ENCODE measurements around the gene LRP5. TPM values are rescaled to one million over a fixed set of nuclear protein-coding genes. Genes with fewer than 3 reads are reported as not detected.
"Not testable (repeated sequence)": the region's sequence is repeated elsewhere in the genome, so short reads cannot be mapped to it uniquely, and the experiment has no call there.

Gene LRP5
- total RNA-seq, 2 experiments from 2014 or later, result 11.7 to 13.6 TPM

DNA sequence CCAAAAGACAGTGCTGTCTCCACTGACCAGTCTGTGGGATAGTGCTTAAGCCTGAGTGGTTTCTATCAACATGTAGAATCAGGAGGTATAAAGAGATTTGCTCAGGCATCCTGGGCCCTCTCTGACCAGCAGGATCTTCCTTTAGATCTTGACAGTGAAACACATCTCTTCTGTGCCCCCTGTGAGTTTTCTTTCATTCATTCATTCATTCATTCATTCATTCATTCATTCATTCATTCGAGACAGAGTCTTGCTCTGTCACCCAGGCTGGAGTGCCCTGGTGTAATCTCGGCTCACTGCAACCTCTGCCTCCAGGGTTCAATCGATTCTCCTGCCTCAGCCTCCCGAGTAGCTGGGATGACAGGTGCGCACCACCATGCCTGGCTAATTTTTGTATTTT, 121.8 kb downstream of the LRP5 start:
- ATAC-seq, H3K27ac Mint-ChIP-seq: not testable (repeated sequence)

DNA sequence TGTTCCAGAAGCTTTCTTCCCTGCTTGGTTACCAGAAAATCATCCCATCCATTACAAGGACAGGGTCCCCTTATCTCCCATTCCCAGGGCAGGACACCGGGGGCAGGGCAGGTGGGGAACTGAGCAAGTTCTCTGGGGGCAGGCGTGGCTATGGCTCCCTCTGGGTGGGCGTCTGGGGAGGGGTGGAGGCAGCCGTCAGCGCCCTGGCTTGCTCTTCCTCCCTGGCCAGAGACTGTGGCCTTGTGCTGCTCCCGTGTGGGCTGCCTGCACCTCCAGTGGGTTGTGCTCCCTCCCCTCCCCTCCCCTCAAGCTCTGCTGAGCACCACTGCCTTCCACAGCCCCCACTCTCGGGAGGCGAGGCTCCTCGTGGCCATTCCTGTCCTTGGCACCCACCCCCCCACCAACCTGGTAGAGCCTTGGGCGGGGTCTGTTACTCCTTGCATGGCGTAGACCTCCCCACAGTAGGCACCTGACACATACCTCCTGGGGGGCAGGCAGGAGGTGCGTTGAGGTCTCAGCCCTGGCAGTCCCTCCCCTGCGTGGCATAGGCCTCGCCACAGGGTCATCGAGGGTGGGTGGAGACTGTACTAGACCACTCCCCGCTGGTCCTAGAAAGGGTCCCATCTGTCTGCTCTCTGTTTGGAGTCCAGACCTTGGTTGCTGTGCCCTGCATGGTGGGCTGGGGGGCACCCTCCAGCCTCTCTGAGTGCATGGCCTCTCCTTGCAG, 123.9 kb downstream of the LRP5 start:
- ChIA-PET CTCF (no interaction called here), POLR2A (interaction anchor here (0.5 kb wide), 1 partner anchor 287 kb away, joined by 10 read pairs; no protein-coding TSS in a partner anchor)
- DNase-seq (no peak), ATAC-seq (no peak)
- intact Hi-C loops (cut with DNase I, micrococcal nuclease), result no loop called here
- no peaks in the 10 kb centered on the region for H3K36me3 Mint-ChIP-seq (ENCODE audit: low read depth)
- H3K27me3 Mint-ChIP-seq, result no peaks in the 10 kb centered on the region
- no peaks in the 10 kb centered on the region for H3K9me3 Mint-ChIP-seq (ENCODE audit: low read depth)
- H3K4me1 Mint-ChIP-seq, result no peaks in the 10 kb centered on the region
- H3K4me3 Mint-ChIP-seq, result no peak overlapping the region
- no peak overlapping the region for H3K27ac Mint-ChIP-seq

More for the DNA sequence above, 121.8 kb downstream of the LRP5 start:
- intact Hi-C loops (cut with DNase I, micrococcal nuclease); DNase-seq; H3K27me3 Mint-ChIP-seq; H3K4me3 Mint-ChIP-seq; H3K9me3 Mint-ChIP-seq (ENCODE audit: low read depth); POLR2A ChIA-PET; CTCF ChIA-PET; H3K4me1 Mint-ChIP-seq: not testable (repeated sequence)
- peaks cover 14% of the 10 kb centered on the region for H3K36me3 Mint-ChIP-seq (ENCODE audit: low read depth)

DNA sequence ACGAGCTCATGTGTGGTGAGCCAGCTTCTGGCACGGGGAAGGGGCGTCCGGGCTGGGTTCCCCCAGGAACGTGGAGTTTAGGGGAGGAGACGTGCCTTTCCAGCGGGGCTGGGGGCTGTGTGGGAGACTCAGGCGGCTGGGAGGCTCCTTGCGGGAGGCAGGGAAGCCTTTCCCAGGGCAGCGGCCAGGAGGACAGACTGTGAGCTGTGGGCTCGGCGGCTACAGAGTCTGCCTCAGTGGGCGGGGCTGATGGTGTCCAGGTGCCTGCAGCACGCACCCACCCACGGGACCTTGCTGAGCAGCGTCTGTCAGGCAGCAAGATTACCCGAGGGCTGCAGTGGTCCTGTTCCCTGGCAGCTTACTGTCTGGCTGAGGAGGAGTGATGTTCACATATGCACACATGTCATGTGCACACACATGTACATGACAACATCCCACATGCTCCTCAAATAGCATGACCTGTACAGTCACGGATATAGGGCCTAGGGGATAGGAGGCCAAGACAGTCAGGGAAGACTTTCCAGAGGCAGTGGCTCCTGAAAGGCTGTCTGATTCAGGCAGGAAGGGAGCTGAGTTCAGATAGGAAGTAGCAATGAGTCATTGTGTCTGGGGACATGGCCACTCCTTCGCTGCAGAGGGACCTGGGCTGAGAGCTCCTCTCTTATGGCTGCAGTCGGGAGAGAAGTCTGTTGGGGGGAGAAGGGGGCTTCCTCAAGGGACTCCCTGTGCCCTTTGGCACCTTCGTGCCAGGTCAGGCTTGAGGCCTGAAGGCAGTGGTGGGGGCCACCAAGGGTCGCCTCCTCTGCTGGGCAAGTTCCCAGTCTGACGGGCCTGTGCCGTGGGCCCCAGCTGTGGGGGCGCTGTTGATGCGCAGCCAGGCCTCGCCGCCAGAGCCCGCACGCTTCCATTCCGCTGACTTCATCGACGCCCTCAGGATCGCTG, 124.9 kb downstream of the LRP5 start:
- Mint-ChIP-seq H3K4me1 (no peaks in the 10 kb centered on the region), H3K4me3 (no peak overlapping the region), H3K27me3 (no peaks in the 10 kb centered on the region), H3K9me3 (ENCODE audit: low read depth) (no peaks in the 10 kb centered on the region), H3K36me3 (ENCODE audit: low read depth) (no peaks in the 10 kb centered on the region), H3K27ac (no peak overlapping the region)
- ATAC-seq (no peak), DNase-seq (no peak)
- POLR2A ChIA-PET, result interaction anchor here (0.5 kb wide), 1 partner anchor 286 kb away, joined by 10 read pairs; no protein-coding TSS in a partner anchor
- CTCF ChIA-PET, result no interaction called here
- intact Hi-C loops (cut with DNase I, micrococcal nuclease), result no loop called here

DNA sequence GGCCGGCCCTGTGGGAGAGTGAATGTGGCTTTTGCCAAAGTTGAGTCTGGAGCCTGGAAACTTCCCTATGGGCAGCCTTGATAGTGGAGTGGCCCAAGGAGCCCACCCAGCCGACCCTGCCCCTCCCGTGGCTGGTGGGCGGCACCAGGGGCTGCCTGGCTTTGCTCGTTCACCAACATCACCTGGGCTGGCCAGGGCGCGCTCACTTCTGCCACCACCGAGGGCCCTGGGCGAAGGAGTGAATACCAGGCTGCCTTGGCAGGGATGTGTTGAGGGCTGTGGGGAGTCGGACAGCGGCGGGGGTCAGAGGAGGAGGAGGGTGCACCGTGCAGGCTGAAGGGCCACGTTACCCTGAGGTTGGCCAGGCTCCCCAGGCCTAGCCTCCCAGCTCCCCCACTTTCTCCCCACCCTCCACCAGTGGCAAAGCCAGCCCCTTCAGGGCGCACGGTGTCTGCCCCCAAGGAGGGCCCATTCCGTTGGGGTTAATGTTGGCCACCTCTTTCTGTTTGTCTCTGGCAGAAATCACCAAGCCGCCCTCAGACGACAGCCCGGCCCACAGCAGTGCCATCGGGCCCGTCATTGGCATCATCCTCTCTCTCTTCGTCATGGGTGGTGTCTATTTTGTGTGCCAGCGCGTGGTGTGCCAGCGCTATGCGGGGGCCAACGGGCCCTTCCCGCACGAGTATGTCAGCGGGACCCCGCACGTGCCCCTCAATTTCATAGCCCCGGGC, 125.7 kb downstream of the LRP5 start:
- H3K27ac Mint-ChIP-seq, result no peak overlapping the region
- H3K4me3 Mint-ChIP-seq, result no peak overlapping the region
- intact Hi-C loops (cut with DNase I, micrococcal nuclease), result no loop called here
- POLR2A ChIA-PET, result no interaction called here
- no peaks in the 10 kb centered on the region for H3K36me3 Mint-ChIP-seq (ENCODE audit: low read depth)
- DNase-seq, result no peak
- no peaks in the 10 kb centered on the region for H3K27me3 Mint-ChIP-seq
- CTCF ChIA-PET, result interaction anchor here (1.0 kb wide), 1 partner anchor 141 kb away, joined by 3 read pairs; no protein-coding TSS in a partner anchor
- H3K9me3 Mint-ChIP-seq (ENCODE audit: low read depth), result no peaks in the 10 kb centered on the region
- no peak for ATAC-seq
- no peaks in the 10 kb centered on the region for H3K4me1 Mint-ChIP-seq

DNA sequence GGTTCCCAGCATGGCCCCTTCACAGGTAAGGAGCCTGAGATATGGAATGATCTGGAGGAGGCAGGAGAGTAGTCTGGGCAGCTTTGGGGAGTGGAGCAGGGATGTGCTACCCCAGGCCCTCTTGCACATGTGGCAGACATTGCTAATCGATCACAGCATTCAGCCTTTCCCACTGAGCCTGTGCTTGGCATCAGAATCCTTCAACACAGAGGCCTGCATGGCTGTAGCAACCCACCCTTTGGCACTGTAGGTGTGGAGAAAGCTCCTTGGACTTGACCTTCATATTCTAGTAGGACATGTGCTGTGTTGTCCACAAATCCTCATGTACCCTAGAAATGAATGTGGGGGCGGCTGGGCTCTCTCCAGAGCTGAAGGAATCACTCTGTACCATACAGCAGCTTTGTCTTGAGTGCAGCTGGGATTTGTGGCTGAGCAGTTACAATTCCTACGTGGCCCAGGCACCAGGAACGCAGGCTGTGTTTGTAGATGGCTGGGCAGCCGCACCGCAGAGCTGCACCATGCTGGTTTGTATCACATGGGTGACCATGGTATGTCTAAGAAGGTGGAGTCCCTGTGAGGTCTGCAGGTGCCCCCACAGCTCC, 126.4 kb downstream of the LRP5 start:
- no peak for ATAC-seq
- ChIA-PET POLR2A (no interaction called here), CTCF (interaction anchor here (0.7 to 1.0 kb wide), 3 partner anchors 8 to 365 kb away, joined by 3 to 4 read pairs (median 3); no protein-coding TSS in a partner anchor)
- Mint-ChIP-seq H3K4me3 (no peak overlapping the region), H3K4me1 (no peaks in the 10 kb centered on the region), H3K27me3 (no peaks in the 10 kb centered on the region), H3K9me3 (ENCODE audit: low read depth) (no peaks in the 10 kb centered on the region), H3K36me3 (ENCODE audit: low read depth) (no peaks in the 10 kb centered on the region), H3K27ac (no peak overlapping the region)
- intact Hi-C loops (cut with DNase I, micrococcal nuclease), result no loop called here
- no peak for DNase-seq

DNA sequence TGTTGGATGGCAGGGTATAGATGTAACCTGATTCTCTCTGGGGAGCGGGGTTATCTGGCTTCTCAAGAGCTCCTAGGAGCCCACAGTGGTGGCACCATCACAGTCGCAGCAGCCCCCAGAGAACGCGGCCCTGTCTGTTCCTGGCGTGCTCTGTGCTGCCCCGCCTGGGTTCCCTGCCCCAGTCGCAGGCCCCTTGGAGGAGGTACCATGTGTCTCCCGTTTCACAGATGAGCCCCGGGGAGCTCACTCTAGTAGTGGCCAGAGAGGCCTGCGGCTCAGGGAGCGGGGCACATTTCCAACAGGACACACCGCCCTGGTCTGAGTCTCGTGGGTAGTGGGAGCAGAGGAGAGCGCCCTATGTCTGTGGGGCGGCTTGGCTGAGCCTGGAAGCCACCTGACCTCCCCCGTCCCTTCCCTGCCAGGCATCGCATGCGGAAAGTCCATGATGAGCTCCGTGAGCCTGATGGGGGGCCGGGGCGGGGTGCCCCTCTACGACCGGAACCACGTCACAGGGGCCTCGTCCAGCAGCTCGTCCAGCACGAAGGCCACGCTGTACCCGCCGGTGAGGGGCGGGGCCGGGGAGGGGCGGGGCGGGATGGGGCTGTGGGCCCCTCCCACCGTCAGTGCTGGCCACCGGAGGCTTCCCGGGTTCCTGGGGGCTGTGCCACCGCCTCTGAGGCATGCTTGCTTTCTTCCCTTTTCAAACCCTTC, 127.1 kb downstream of the LRP5 start:
- no peak for DNase-seq
- ChIA-PET CTCF (interaction anchor here (0.7 to 1.0 kb wide), 3 partner anchors 7 to 364 kb away, joined by 3 to 4 read pairs (median 3); no protein-coding TSS in a partner anchor), POLR2A (no interaction called here)
- no peak for ATAC-seq
- Mint-ChIP-seq H3K27me3 (no peaks in the 10 kb centered on the region), H3K9me3 (ENCODE audit: low read depth) (no peaks in the 10 kb centered on the region), H3K36me3 (ENCODE audit: low read depth) (no peaks in the 10 kb centered on the region), H3K4me1 (no peaks in the 10 kb centered on the region), H3K4me3 (no peak overlapping the region), H3K27ac (no peak overlapping the region)
- intact Hi-C loops (cut with DNase I, micrococcal nuclease), result no loop called here

DNA sequence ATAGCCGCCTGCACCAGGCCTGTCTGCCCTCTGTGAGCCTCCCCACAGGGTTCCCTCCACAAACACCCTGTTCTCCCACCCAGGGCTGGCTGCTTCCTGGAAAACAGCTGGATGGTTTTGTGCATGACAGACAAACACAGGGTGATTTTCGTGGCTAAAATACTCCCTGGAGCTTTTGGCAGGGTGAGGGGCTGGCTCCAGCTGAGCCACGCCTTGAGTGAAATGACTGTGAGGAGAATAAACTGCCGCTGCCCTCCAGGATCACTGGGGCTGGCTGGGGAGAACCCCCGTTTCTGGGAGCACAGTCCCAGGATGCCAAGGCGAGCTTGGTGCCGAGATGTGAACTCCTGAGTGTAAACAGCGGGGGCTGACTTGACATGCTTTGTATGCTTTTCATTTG, 127.8 kb downstream of the LRP5 start:
- Mint-ChIP-seq H3K9me3 (ENCODE audit: low read depth) (no peaks in the 10 kb centered on the region), H3K27me3 (no peaks in the 10 kb centered on the region), H3K4me1 (no peaks in the 10 kb centered on the region), H3K27ac (no peak overlapping the region), H3K4me3 (no peak overlapping the region), H3K36me3 (ENCODE audit: low read depth) (no peaks in the 10 kb centered on the region)
- intact Hi-C loops (cut with DNase I, micrococcal nuclease), result no loop called here
- DNase-seq, result no peak
- CTCF ChIA-PET, result no interaction called here
- no peak for ATAC-seq
- POLR2A ChIA-PET, result no interaction called here

DNA sequence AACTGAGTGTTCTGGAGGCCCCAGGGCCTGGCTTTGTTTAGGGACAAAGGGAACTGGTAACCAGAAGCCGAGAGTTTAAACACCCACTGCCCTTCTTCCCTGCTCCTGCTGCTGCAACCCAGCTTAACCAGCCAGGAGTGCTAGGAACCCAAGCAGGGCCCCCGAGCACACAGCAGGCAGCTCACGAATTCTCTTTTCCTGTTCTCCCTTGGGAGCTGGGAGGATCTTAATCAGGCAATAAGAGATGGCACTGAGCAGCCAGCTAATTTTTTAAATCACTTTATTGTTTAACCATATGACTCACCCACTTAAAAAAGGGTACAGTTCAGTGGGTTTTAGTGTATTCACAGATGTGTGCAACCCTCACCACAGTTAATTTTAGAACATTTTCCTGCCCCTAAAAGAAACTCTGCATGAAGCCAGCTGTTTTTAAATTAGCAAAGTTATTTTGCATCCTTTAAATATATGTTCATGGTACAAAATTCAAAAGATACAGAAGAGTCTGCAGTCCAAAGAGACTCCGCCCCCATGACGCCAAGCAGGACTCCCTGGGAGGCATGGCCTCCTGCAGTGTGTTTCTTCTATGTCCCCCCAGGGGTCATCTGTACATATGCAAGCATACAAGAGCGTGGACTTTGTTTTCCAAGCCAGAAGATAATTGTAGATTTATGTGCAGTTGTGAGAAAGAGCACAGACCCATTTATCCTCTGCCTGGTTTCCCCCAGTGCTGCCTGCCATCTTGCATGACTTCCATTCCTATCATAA, 129.3 kb downstream of the LRP5 start:
- Mint-ChIP-seq H3K4me1 (no peaks in the 10 kb centered on the region), H3K27me3 (no peaks in the 10 kb centered on the region), H3K4me3 (no peak overlapping the region), H3K27ac (no peak overlapping the region), H3K36me3 (ENCODE audit: low read depth) (no peaks in the 10 kb centered on the region), H3K9me3 (ENCODE audit: low read depth) (no peaks in the 10 kb centered on the region)
- ATAC-seq (no peak), DNase-seq (no peak)
- intact Hi-C loops (cut with DNase I, micrococcal nuclease), result no loop called here
- ChIA-PET POLR2A (no interaction called here), CTCF (interaction anchor here (0.5 kb wide), 1 partner anchor 23 kb away, joined by 3 read pairs; no protein-coding TSS in a partner anchor)

DNA sequence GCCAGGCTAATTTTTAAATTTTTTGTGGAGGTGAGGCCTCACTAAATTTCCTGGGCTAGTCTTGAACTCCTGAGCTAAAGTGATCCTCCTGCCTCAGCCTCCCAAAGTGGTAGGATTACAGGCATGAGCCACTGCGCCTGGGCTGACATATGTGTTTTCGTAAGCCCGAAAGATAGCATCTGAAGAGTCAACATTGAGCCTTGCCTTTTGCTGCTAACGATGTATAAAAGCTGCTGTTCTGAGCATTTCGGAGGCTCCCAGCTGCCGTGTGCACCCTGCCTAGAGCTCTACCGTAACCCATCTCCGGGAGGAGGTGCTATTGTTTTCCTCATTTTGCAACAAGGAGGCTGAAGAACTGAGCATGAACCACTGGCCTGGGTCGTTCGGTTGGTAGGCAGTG, 130.0 kb downstream of the LRP5 start:
- no peak overlapping the region for H3K27ac Mint-ChIP-seq
- no peaks in the 10 kb centered on the region for H3K9me3 Mint-ChIP-seq (ENCODE audit: low read depth)
- intact Hi-C loops (cut with DNase I, micrococcal nuclease), result no loop called here
- POLR2A ChIA-PET, result no interaction called here
- ATAC-seq (no peak), DNase-seq (no peak)
- CTCF ChIA-PET, result no interaction called here
- H3K36me3 Mint-ChIP-seq (ENCODE audit: low read depth), result peaks cover 2% of the 10 kb centered on the region
- no peaks in the 10 kb centered on the region for H3K27me3 Mint-ChIP-seq
- H3K4me1 Mint-ChIP-seq, result peaks cover 2% of the 10 kb centered on the region
- no peak overlapping the region for H3K4me3 Mint-ChIP-seq

DNA sequence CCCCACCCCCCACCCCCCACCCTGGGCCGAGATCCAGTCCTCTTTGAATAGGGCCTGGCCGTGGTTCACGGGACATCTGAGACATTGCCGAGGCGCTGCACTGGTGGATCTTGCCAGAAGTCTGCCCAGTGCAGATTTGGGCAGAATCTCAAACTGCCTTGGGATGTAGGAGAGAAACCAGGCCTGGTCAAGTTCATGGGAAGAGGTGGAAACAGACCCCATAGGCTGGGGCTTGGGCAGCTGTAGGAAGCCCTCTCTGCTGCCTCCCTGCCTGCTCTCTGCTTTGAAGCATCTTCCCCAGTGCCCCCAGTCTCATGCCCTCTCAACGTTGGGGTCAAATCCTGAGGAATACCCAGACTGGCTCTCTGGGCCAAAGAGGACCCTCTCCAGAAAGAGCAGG, 132.2 kb downstream of the LRP5 start:
- POLR2A ChIA-PET, result no interaction called here

More for the DNA sequence above, 132.2 kb downstream of the LRP5 start:
- Mint-ChIP-seq H3K27me3 (no peaks in the 10 kb centered on the region), H3K4me1 (peaks cover 8% of the 10 kb centered on the region), H3K4me3 (no peak overlapping the region), H3K27ac (no peak overlapping the region), H3K36me3 (ENCODE audit: low read depth) (peaks cover 10% of the 10 kb centered on the region), H3K9me3 (ENCODE audit: low read depth) (no peaks in the 10 kb centered on the region)
- DNase-seq (no peak), ATAC-seq (no peak)
- intact Hi-C loops (cut with DNase I, micrococcal nuclease), result no loop called here
- CTCF ChIA-PET, result no interaction called here
